NCI-H345 treated with DMSO at 0.1 percent for 48 hours (cell line): ENCODE data around the gene SMARCD3.
A peak's percentile ranks its signal among the peaks of the same experiment; 100 is the strongest.

Experiments
- DNase-seq: peaks from one replicate; lab custom pipeline; 2025; ENCODE audit not compliant: unreplicated experiment; lab: John Stamatoyannopoulos, UW

SMARCD3 gene

GRCh38 chr7:151237244-151238189 lies 11.0 kb downstream of the SMARCD3 start:
- DNase-seq, result no peak

- DNase-seq, result no peak
Measured at GRCh38 chr7:151236406-151236805, 12.1 kb downstream of the SMARCD3 start.

- DNase-seq, result no peak
Measured at GRCh38 chr7:151235091-151235787, 13.3 kb downstream of the SMARCD3 start.

- DNase-seq, result no peak
Measured at GRCh38 chr7:151233804-151234203, 14.7 kb downstream of the SMARCD3 start.

DNA sequence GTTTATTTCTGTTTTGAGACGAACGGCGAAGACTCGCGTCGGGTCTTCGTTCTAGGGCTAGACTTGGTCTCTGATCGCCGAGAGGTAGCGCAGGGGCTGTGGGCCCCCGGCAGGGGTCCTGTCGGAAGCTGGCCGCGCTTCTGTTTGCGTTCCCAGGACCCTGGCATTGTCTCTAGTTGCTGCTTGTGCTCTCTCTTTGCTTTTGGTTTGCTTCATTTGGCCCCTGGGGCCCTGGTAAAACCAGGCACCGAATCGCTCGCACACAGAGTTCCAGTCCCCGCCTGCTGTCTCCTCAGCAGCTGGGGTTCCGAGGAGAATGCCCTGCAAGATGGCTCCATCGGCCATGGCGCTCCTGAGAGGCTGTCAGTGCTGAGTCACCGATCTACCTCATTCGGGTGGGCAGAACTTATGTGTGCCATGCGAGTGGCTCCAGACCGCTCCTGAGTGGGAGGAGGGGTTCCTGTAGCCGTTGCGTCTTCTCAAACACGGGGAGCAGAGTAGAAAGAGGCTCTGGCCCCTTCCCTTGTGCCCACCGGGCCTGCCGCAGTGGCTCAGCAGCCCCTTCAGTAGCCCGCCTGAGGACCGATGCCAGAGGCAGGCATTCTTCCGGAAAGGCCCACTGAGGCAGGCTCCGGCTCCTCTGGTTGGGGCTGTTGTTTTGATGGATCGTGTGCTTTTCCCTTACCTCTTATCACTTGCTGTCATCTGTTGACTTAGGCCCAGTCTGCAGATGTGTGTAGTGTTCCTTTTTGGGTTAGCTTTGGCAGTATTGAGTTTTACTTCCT lies 15.4 kb downstream of the SMARCD3 start:
- DNase-seq, result no peak

DNA sequence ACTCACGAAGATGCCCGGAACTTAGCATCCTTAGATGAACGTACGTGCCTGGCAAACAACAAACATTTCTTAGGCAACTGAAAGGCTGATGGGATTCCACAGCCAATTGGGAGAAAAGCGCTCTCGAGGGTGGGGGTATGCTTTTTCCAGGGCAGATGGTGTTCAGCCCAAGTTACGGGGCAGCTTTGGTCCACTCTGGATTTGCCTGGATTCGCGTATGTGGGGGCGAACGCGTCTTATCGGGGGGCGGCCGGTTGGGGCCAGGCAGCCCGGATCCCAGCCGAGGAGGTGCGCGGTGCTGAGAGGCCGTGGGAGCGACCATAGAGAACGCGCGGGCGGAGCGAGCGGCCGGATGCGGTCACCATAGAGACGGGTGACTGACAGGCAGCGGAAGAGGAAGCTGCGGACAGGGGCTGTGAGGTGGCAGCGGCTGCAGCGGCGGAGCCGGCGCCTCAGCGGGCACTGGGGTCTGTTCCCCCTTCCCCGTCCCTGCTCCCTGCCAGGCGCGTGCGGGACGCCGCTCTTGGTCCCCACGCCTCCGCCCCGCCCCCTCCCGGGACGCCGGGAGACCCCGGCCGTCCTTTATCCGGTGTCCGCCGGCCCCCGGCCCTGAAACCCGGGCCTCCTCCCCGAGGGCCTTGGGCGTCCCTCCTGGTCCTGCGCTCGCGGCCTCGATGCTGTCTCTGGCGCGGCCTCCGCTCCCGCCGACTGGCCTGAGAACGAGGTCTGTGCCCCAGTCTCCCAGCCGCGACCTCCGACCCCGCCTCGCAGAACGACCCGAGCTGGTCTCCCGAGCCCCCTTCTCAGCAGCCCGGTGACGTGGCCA lies 16.2 kb downstream of the SMARCD3 start, which contains the start of gene CHPF2:
CHPF2 (plus strand) TSS at position 393 of the 826 bp plus-strand sequence. CDS start 1,529 bp downstream, outside the sequence.
- DNase-seq, result peak; percentile 72

DNA sequence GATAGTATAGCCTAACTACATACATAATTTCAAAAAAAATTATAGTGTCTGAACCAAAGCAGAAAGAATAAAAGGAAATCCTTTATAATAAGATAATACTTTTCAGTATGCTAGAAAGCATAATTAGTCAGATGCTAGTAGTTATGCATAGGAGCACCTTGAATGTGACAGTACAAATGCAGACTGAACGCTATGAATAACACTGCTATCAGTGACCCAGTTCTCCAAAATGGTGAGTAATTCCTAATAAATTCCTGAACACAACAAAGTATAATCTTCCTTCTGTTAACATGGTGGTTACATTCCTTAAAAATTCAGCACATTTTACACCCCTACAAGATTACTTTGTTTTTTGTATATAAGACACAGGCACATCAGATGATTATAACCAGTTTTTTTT lies 17.4 kb downstream of the SMARCD3 start:
- no peak for DNase-seq

DNA sequence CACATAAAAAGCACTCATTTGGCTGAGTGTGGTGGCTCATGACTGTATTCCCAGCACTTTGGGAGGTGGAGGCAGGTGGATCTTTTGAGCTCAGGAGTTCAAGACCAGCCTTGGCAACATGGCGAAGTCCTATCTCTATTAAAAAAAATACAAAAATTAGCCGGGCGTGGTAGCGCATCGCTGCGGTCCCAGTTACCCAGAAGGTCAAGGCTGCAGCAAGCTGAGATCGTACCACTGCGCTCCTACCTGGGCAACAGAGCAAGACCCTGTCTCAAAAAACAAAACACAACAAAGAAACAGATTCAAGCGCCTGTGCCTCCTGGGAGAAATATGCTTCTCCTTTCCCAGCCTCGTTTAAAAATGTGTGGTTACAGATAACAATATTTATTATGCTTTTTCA lies 19.2 kb downstream of the SMARCD3 start:
- no peak for DNase-seq

DNA sequence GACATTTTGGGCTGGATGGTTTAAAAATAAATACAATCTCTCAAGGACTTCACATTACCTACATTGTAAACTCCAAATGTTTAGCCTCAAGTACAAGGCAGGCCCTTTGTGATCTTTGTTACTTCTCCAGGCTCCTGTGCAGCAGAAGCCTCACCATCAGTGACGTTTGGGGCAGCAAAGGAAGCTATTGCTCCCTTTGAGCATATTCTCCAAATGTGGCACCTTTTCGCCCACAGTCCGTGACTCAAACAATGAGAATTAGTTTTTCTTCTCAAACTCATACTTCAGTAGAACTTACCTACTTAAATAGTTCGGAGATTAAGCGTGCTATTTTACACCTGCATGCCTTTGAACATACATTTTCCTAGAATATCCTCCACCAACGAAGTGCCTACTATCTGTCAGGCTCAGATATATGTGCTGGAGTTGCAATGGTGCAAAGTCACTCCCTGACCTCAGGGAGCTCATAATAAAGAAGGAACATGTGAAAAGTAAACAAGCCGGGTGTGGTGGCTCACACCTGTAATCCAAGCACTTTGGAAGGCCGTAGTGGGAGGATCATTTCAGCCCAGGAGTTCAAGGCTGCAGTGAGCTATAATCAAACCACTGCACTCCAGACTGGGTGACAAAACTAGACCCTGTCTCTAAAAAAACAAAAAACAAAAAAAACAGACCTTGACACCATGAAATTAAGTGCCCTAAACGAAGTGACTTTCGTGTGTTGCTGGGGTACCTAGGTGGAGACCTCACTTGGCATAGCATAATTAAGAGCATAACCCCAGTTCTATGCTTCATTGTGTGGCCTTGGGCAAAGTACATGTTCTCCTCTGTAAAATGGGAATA lies 20.2 kb downstream of the SMARCD3 start:
- DNase-seq, result no peak

- DNase-seq, result peak; percentile 92
Measured at GRCh38 chr7:151226875-151227782, 21.4 kb downstream of the SMARCD3 start, which contains the start of gene ABCF2. Gene ABCF2, minus strand, starts transcription at chr7:151227205. Its CDS starts 747 bp downstream, at chr7:151226458.

DNA sequence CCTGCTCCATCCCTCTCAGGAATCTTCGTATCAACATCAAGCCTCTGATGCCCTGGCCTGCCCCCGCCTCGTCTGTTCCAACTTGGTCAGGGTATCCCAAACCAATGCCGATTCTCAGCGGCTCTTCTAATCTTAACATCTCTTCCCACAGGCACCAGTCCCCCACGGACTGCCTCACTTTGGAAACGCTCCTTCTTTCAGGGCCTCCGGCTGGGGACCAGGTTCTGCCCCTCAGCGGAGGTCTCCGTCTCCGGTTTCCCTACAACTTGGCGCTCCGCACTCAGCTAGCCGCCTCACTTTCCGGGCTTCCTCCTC lies 22.0 kb downstream of the SMARCD3 start:
- no peak for DNase-seq

GRCh38 chr7:151225948-151226510 lies 22.5 kb downstream of the SMARCD3 start:
- no peak for DNase-seq

DNA sequence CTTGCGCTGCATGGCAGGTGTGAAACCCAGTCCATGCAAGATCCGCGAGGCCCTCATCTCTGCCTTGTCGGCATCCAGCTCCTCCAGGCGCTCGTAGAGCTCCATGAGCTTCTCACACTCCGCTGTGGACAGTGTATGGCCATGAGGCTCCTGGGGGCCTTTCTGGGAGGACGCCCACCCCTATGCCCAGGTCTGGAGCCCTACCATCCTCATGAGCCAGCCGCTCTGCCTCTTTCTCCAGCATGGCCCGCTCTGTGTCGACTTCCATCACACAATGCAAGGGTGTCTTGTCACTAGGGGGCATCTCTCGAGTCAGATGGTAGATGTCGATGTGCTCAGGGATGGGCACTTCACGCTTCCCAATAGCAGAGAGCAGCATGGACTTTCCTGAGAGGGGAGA lies 24.8 kb downstream of the SMARCD3 start:
- no peak for DNase-seq

- DNase-seq, result no peak
Measured at GRCh38 chr7:151218170-151218569, 30.3 kb downstream of the SMARCD3 start.

GRCh38 chr7:151215396-151215795 lies 33.1 kb downstream of the SMARCD3 start:
- DNase-seq, result no peak

DNA sequence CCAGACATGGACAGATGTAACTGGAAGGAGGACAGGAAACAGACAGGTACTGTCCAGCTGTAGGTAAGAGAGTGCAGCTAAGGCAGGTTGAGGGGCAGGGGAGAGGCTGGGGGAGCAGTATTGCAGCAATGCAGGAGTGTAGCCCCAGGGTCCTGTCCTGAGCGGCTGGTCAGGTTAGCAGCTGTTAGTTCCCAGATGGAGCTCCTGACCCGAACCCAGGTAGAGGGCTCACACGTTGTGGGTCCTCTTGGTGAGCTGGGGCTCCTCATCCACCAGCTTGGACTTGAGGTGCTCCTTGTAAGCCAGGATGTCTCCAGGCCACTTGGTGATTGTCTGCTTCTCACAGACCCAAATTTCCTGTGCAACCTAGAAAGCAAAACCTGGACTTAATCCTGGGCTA lies 34.7 kb downstream of the SMARCD3 start:
- no peak for DNase-seq

GRCh38 chr7:151212626-151213025 lies 35.9 kb downstream of the SMARCD3 start:
- DNase-seq, result no peak

DNA sequence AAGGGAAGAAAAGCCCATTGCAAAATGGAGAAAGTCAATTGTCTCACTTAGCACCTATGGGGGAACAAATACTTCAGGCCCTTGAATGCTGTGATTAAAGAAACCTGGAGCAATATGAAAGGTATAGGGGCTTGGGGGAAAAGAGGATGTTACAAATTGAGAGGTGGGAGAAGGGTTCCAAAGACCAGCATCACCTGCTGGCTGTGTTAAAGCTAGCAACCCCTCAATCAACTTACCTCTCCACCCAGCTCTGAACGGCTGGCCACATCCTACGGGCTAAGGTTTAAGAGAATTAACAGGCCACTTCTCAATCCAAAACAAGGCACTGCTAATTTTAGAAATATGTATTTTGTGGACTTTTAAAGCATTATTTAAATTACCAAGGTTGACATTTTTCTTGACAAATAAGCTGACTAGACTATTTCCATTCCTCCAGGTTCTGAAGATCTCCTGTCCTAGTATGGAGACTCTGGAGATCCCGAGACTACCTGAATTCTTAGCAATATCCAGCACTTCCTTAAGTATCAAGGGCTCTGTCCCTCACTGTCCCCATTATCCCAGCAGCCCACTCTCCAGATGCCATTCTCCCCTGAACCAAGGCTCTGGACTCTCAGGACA lies 37.2 kb downstream of the SMARCD3 start:
- no peak for DNase-seq
